ENCODE data around the gene SDCCAG8.

The SDCCAG8 gene

DNA sequence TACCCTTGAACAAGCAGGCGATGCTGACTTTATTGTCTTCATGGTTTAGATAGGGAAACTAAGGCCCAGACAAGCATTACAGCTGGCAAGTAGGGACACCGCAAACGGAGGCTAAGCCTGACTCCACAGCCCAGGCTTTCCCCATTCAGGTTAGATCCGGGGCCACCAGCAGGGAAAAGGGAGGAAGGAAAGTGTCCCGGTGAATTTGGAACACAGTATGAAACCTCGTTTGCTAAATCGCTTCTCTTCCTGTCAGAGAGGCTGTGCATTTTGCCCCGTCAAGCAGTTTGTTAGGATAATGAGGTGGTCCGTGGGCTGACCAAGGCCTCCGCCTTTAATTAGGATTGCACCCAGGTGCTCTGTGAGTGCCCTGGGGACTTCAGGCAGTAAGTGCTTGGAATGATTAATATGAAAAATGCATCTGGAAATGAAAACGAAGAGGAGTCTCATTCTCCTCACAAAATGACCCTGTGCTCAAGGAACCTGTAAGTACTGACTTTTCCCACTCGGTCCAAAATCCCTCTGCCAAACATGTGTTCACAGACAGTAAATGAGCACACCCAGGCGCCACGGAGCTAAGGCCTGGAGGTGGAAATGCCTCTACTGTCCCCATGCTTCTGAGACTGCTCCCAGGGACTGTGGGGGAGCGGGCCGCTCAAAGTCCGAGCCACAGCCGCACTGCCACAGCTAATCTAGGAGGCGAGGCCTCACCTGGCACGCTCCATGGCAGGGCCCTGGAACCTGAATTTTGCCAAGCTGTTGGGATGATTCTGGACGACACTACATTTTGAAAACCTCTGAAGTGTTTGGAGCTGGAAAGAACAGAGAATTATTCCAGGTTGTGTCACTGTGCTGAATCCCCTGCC, 234.1 kb downstream of the SDCCAG8 start:
- no peak for DNase-seq

DNA sequence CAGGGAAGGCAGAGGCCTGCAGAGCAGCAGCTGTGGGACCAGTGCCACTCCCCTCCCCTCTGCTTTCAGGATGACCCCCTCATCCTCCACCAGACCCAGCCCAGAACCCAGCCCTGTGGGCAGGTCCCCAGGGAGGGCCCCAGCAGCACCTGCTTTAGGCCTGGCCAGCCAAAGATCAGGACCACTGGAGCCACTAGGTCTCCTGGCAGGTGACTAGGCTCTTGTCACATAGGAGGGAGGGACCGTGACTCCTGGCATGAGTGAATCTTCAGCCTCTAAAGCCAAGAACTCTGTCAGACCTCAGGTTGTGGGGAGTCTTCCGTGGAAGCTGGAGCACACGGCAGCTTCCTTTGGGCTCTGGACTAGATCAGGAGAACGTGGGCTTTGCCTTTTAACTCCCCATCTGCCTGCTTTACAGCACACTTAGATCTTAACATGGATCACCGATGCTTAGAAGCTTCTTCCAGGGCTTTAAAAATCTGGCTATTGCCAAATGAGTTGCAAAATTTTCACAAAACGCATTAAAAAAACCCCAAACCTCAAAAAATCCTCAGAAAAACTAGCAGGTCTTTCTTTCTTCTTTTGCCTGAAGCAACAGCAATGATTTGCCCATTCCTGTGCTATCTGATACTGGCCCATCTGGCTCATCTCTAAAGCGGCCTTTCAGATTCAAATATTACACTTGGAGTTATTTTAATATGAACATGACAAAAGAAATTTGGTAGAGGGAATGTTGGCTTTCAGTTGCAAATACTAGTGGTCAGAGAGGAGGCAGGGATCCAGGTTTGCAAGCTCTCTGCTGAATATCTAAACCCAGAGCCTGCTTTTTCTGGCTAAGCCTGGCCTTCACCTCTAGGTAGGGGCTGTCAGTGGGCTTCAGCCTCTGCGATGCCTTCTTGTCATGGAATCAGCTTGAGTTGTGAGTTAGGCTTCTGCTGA, 235.2 kb downstream of the SDCCAG8 start:
- DNase-seq: no peak

DNA sequence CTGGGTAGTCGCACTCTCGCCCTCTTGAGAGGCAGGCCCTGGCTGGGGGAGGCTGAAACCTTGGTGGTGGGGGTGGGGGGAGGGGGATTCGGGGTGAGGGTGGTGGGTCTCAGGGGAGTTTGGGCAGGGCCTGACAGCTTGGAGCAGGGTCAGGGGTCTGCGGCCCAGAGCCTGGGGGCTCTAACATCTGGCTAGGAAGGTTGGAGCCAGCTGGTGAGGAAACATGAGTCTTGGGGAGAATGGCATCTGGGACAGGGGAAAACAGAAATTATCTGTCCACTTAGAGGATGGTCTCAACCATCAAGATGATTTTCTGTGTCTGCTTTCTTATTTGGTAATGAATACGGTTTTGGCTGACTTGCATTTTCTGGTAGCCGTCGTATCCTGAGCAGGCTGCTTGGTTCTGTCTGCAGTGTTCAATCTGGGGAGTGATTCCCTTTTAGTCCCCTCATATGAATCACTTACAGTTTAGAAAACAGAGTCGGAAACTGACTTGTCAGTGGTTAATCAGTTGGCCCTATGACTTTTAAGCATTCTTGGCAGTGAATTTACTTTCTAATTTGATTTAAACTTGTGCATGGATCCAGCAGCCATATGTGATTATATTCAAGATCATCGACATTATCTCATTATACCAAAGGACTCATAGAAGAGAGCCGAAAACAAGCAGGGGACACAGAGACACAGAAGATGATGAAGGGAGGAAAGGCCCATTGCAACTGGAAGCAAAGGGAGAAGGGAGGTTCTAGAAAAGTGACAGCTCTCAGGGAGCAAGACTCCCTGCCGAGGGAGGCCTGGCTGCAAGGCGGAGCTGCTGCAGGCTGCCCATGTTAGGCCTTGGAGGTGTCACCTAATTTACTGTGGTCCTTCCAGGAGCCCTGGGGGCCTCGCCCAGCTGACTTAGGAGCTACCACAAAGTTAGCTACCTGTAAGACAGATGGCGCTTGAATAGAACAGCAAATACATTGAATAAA, 237.6 kb downstream of the SDCCAG8 start:
- DNase-seq: no peak

DNA sequence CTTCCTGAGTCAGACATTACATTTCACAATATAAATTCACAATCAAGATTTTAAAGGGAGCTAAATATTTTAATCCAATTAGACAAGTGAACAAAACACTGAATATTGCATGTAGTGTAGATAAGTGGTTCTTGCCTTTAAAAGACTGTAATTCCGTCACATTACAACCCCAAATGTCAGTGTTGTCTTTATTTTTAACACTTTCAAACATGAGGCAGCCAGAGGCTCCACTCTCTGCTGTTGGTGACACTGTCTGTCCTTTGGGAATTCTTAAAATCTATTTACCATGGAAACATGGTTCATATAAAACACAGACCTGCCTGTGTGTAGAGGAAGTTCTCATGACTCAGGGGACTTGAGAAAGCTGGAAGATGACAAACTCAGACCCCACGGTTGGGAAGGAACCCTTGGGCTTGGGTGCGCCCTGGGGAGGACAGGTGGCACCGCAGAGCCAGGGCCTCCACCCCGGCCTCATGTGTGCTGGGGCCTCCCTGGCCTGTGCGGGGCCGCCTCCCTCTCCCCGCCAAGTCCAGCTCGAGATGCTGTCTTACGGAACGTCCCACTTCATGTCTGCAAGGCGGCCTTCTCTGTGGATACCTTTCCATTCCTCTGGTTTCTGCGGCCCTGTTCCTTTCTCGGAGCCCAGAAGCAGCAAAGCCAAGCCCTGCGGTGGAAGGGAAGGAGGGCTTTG, 239.0 kb downstream of the SDCCAG8 start:
- DNase-seq: no peak

DNA sequence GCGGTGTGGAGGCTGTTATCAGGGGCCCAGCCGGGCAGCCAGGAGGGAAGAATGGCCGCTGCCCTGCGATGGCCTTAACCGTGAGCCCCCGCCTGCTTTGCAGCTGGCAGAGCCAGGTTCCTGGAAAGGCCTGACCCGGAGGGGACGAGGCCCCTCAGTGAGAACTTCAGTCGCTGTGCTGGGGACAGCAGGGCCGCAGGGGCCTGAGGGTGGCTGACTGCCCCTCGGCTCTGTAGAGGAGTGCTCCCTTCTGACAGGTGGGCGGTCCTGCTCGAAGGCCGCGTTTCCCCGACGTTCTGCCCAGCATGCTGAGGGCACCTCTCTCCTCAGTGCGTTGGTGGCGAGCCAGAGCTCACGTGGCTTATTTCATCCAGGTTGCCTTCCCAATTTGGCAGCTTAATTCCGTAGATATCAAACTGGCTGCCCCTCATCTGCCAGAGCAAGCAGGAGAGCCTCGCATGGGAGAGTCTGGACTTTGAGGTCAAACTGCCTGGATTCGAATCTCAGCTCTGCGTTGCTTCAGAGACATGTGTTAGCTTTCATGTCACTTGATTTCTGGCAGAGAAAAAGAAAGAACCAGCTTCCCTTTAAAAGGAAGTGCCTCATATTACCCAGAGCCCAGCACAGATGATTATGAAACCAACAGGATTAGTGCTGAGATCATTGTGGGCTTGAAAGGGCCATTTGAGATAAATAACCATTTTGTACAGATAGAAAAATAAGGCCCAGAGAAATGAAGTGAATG, 239.8 kb downstream of the SDCCAG8 start:
- DNase-seq: no peak

DNA sequence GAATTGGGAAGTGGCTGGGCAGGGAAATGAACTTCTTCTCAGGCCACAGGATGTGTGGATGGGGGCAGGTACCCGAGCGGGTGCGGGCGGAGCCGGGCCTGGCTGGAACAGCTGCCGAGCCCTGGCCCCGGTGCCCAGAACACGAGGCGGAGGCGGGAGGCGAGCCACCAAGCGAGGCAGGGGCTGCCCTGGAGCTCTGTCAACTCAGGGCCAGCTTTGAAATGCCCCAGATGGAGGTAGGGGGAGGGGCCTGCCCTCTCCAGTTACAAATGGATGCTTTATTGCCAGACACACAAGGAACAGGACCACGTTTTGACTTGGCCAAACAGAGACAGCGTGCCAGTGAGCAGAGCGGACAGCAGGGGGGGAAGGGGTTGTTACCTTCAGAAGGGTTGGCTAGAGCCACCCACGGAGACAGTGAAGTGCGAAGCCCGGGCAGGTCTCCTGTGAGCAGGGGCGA, 240.4 kb downstream of the SDCCAG8 start:
- no peak for DNase-seq

DNA sequence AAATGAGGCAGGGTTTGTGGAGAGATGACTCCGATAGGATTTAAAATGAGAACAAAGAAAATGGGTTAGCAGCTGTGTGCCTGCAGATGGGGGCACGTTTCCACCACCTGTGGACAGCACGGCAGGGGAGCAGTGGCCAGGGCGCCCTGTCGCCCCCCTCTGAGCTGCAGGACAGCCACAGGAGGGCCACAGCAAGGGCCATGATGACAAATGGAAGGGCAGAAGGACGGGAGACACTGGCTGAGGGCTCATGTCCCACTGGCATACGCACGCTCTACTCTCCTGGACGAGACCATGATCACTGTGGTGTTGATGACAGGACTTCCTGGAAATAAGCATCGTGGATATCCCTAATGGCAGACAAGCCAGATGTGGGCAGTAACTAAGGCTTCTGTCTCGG, 241.0 kb downstream of the SDCCAG8 start:
- no peak for DNase-seq

DNA sequence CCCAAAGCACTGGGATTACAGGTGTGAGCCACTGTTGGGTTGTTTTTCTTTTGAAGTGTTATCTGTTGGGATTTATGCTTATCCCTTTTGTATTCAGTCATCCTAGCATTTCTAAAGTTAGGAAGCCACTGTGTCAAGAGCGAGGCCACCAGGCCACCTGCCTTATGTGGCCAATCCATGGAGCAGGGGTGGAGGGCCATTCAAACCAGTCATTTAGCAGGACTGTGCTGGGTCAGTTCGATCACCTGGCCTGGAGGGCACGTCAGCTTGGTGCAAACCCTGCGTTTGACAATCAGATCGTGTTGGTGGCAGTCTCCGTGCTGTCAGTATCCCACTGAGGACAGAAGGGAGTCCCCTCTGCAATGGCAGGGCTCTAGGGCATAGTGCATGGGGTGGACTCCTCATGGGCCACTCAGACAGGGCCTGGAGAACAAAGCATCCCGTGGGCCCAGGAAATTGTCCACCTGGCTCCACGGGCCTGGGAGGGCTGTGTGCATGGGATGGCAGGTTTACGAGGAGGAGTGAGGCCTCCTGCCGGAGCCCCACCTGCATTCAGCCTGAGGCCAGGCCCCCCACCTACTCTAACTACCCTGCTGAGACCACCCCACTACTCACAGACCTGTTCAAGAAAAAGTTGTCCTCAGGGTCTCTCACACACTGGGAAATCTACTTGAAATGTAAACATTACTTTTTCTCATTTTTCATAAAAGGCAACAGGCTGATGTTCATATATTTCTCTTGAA, 242.3 kb downstream of the SDCCAG8 start:
- DNase-seq: no peak

DNA sequence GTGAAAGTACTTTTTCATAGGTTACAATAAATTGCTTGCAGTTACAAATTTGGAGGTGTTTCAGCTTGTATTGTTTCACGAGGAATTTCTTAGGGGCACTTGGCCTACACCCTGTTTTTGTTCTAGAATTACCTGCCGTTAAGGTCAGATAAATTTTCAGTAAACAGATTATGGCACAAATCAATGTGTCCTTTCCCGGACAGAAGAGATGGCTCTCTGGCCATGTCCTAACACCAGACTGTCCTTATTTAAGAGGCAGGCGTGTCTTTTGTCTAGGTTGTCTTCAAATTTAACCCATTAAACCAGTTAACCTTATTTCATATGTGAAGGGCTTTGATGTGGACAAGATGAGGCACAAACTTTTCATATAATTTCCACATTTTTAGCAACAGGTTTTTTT, 243.4 kb downstream of the SDCCAG8 start:
- no peak for DNase-seq

DNA sequence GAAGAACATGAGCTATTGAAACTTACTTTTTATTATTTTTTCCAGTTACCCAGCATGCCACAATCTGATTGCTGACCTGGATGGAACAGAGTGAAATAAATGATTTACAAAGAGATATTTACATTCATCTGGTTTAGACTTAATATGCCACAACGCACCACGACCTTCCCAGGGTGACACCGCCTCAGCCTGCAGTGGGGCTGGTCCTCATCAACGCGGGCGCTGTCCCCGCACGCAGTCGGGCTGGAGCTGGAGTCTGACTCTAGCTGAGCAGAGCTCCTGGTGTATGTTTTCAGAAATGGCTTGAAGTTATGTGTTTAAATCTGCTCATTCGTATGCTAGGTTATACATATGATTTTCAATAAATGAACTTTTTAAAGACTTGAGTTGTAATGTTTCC, 243.9 kb downstream of the SDCCAG8 start:
- no peak for DNase-seq

DNA sequence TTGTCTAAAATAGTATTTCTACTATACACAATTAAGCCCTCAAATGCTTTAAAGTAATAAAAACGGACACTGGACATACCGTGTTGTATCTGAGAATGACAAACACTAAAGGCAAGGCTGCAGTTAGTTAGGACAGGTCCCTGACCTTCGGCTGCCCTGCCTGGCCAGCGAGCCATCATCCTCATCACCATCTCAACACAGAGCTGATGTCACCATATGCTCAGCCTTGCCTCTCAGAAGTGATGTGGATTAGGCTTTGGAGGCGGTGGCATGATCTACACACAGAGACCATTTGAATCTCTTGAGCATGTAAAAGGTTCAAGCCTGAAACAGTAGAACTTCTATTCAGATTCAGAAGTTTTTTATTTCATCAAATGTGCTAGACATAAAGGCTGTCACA, 244.7 kb downstream of the SDCCAG8 start:
- DNase-seq: no peak

DNA sequence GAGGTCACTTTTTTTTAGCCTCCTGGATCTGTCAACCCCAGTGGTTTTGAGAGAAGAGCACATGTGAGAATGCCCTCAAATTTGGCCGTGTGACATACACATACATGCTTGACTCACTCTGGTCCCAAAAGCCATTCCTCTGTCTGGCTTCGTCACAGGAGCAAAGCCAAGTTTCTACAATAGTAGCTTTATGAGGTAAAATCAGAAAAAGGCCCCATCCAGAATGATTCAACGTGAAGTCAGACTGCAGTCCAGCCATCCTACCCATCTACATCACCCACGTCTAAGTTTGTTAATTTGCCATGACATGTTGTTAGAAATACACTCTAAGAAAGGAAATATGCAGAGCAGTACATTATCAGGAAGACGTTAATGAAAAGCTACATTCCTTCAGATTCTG, 245.2 kb downstream of the SDCCAG8 start:
- DNase-seq: no peak

DNA sequence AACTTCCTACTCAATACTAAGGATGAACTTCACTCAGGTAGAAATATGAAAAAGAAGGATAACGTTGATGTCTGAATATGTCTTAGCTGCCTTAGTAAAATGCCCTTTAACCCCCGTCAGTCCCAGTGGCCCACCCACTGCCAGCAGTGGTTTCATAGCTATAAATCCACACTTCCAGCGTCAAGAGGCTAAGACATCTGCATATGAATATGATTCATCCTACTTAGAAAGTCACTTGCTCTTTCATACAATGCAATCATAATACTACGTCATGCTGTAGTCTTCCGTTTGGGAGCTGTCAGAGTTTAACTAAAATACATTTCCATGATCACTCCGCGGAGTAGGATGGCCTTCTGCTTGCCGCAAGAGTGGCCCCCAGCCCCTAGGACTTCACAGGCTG, 247.3 kb downstream of the SDCCAG8 start:
- DNase-seq: no peak

DNA sequence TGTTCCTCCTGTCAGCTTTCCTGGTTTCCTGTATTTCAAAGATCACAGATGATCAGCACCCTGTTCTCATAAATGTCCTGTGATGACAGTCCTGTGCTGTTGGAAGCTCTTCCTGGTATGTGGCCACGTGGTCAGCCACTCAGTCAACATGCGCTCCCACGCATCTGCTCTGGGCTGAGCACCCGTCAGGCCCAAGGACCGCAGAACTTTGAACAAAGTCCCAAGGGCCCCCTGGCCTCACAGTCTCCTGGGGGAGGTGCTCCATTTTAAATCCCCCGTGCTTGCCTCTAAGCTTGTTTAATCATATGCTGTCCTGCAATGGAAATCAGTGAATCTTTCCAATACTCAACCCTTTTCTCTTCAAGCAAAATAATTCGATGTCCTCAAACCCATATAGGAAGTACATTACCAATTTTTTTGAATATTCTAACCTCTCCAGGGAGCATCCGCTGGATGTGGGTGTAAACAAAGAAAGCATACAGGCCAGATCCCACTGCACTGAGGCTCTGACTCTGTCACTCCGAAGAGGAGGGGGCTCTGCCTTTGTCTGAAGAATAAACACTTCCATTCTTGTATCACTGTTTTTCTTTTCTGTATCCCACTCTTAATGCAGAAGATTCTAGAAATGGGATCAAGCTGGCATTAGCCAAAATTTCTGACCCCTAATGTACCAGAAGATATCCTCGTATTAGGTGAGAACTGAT, 250.3 kb downstream of the SDCCAG8 start:
- no peak for DNase-seq

DNA sequence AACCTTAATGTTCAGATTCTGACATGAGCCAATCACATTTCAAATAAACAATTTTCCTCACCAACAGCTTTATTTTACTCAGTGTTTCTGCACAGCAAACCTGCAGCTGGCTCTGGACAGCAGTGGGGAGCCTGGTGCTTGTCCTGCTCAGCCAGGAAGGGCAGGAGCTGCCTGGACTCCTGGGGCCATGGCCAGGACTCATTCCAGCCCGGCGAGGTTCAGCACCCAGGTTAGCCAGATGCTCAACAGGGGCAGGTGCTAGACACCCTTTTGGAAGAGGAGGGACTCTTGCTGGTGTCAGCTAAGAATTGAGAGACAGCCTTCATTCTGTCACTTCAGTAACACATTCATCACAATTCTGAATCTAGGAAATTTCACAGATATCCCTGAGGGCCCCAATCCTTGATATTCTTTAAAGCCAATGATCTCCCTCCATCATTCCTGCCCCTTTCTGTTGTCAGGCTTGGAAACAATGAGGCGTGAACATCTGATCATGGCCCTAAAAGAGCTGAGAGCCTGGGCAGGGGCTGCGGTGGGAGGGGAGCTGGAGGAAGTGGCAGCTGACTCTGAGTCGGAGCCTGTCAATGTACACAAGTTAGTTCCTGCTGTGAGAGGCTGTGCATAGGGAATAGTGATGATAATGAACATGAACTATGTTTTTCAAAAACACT, 251.3 kb downstream of the SDCCAG8 start:
- no peak for DNase-seq

DNA sequence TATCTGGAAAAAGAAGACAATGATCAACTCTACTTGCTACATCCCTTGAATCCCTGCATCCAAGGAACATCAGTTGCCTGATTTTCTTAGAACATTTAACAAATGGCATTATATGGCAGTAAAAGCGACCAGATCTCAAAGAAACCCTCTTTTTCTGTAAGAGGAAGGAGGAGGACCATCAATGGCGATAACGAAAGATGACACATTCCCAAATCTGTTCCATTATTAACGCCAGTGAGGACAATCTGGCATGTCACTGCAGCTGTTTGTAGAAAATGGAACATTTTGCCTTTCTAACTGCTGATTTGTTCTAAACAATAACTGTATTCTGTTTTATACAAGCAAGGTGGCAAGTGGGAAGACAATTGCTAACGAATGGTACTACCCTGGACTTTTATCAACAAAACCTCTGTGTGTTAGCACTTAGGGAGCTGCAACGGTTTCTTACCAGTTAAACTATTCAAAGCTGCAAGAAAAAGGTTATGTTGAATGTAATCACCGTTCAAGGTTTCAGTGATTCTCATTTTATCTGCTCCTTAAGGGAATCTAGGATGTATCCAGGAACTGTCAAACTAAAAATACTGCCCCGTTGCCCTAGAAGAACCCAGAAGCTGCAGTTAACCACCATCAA, 251.9 kb downstream of the SDCCAG8 start:
- DNase-seq: no peak

DNA sequence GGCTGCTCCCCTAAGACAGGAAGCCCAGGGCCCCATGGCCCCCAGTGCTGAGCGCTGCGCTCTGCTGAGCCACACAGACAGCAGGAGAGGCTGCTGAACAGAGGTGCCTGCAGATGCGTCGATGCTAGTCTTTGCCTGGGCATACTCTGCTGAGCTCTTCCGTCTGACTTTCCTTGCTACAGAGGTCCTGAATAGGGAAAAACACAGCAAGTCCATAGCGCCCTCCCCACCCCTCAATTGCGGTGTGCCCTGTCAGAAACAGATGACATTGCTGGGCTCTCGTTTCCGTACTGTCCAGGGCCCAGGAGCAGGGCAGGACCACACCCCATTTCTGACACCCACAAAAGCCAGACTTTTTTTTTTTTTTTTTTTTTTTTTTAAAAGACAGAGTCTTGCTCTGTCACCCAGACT, 252.5 kb downstream of the SDCCAG8 start:
- no peak for DNase-seq

DNA sequence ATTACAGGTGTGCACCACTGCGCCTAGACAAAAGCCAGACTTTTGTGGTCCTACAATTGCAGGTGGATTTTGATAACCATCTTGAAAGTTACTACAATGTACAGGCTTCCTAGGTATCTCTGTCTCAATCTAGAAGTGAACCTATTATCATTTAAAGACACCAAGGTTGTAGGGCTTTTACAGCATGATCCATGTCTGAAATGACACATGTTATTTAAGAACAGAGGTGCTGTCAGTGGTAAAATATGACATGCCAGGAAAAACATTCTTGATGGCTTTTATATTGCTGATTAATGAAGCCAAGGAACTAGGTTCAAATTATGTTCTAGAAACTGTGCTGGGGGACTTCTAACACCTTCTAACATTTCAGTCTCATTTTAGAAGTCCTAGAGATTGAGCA, 253.1 kb downstream of the SDCCAG8 start:
- no peak for DNase-seq

DNA sequence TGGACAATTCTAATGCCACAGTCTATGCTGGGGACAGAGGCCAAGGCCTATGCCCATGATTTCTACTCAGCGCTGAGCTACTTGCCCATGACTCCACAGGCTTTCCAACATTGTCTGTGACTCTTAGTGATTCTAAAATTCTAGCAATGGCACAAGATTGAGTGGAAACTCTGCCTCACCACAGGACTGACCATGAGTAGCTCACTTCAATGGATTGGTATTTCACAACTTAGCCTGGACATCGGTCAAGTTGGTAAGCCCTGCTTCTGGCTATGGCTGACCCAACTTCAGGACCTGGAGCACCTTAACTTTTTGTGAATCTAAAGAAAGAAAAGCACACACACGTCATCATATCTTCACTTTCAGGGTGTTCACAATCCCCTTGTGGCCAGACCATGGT, 255.1 kb downstream of the SDCCAG8 start:
- DNase-seq: no peak
